ENCODE measurements around the gene TBC1D22A. TPM values are rescaled to one million over a fixed set of nuclear protein-coding genes. Genes with fewer than 3 reads are reported as not detected.
A peak's percentile ranks its signal among the peaks of the same experiment; 100 is the strongest.

TBC1D22A gene
- total and polyA plus RNA-seq, 8 donors = 12.0 to 17.6 (median 15.3) TPM

- H3K27me3 ChIP-seq = no peaks in the 10 kb centered on the region
- TF ChIP-seq CTCF (IDR thresholded peaks at IDR 0.05) = no peak
- WGBS, 2 donors = 84 to 85% methylated on average over 19 of the region's 19 CpGs
These were observed 34.6 kb upstream of the TBC1D22A start for GRCh38 chr22:46727813-46728364.

GRCh38 chr22:46728470-46728869 is 34.0 kb upstream of the TBC1D22A start:
- H3K4me3 ChIP-seq = no peak overlapping the region
- DNase-seq = peak in 1 of 6 donors; percentile 46
- WGBS, 2 donors = 72 to 83% methylated on average over 11 of the region's 11 CpGs
- H3K9me3 ChIP-seq = no peaks in the 10 kb centered on the region
- no peak for ATAC-seq
- H3K4me1 ChIP-seq = peaks cover 30 to 38% (median 32%) of the 10 kb centered on the region in 3 donors
- no peak for FAIRE-seq
- H3K27ac ChIP-seq = peak overlapping the region in 1 of 4 donors; percentile 57
- intact Hi-C loops (cut with DNase I) = no loop called here
- no peaks in the 10 kb centered on the region for H3K27me3 ChIP-seq
- H3K36me3 ChIP-seq = no peaks in the 10 kb centered on the region
- TF ChIP-seq CTCF (IDR thresholded peaks at IDR 0.05) = no peak

More at GRCh38 chr22:46727813-46728364, 34.6 kb upstream of the TBC1D22A start:
- Histone ChIP-seq H3K27ac (no peak overlapping the region), H3K4me3 (no peak overlapping the region), H3K9me3 (no peaks in the 10 kb centered on the region), H3K4me1 (peaks cover 26 to 36% (median 28%) of the 10 kb centered on the region in 3 donors), H3K36me3 (no peaks in the 10 kb centered on the region)
- intact Hi-C loops (cut with DNase I) = no loop called here
- no peak for FAIRE-seq
- no peak for ATAC-seq
- peak in 1 of 6 donors; percentile 42 for DNase-seq

GRCh38 chr22:46730568-46731245 is 31.7 kb upstream of the TBC1D22A start:
- Histone ChIP-seq H3K27me3 (no peaks in the 10 kb centered on the region), H3K36me3 (no peaks in the 10 kb centered on the region), H3K4me3 (no peak overlapping the region), H3K4me1 (peaks cover 48 to 53% (median 49%) of the 10 kb centered on the region in 3 donors), H3K27ac (peak overlapping the region; percentile 58 to 76 (median 75)), H3K9me3 (no peaks in the 10 kb centered on the region)
- 38 to 45% methylated on average over 9 of the region's 9 CpGs for WGBS, 2 donors
- no peak for TF ChIP-seq CTCF (IDR thresholded peaks at IDR 0.05)
- FAIRE-seq (no peak), DNase-seq (no peak), ATAC-seq (no peak)
- intact Hi-C loops (cut with DNase I) = loop anchor here in 1 of 3 donors (10.0 kb wide), 1 partner anchor 156 kb away; no protein-coding TSS in a partner anchor

- Histone ChIP-seq H3K36me3 (no peaks in the 10 kb centered on the region), H3K9me3 (no peaks in the 10 kb centered on the region), H3K4me3 (no peak overlapping the region), H3K27ac (peak overlapping the region; percentile 58 to 76 (median 75)), H3K27me3 (no peaks in the 10 kb centered on the region), H3K4me1 (peaks cover 49 to 54% (median 51%) of the 10 kb centered on the region in 3 donors)
- DNase-seq = peak; percentile 81 to 96 (median 88)
- WGBS, 2 donors = 13% methylated on average over 22 of the region's 22 CpGs
- no peak for FAIRE-seq
- TF ChIP-seq CTCF (IDR thresholded peaks at IDR 0.05) = no peak
- ATAC-seq = peak; percentile 66 to 80 (median 73)
- intact Hi-C loops (cut with DNase I) = loop anchor here in 1 of 3 donors (10.0 kb wide), 1 partner anchor 157 kb away; no protein-coding TSS in a partner anchor
These were observed 31.0 kb upstream of the TBC1D22A start for GRCh38 chr22:46731246-46732040.
